Raji (cell line): ENCODE measurements around the gene MCTP1.

Experiments
- POLR2A ChIP-seq: IDR thresholded peaks from 2 replicates; pipeline ENCODE4 v1.6.1; 2011; ENCODE audit warnings: low read depth, low read length, control low read depth; ENCODE audit not compliant: insufficient read depth

Gene MCTP1

GRCh38 chr5:95083606-95084005, 201.3 kb downstream of the MCTP1 start:
- TF ChIP-seq POLR2A, result no peak

- TF ChIP-seq POLR2A, result no peak
Measured at GRCh38 chr5:95081982-95082381, 202.9 kb downstream of the MCTP1 start.

- TF ChIP-seq POLR2A, result peak; percentile 81
Measured at GRCh38 chr5:95081500-95081960, 203.4 kb downstream of the MCTP1 start.

- no peak for TF ChIP-seq POLR2A
Measured at GRCh38 chr5:95080441-95080840, 204.5 kb downstream of the MCTP1 start.

GRCh38 chr5:95080030-95080429, 204.9 kb downstream of the MCTP1 start:
- no peak for TF ChIP-seq POLR2A

GRCh38 chr5:95078868-95079267, 206.0 kb downstream of the MCTP1 start:
- no peak for TF ChIP-seq POLR2A

GRCh38 chr5:95076395-95077185, 208.3 kb downstream of the MCTP1 start:
- TF ChIP-seq POLR2A, result no peak

GRCh38 chr5:95075111-95075510, 209.8 kb downstream of the MCTP1 start:
- TF ChIP-seq POLR2A, result no peak

- no peak for TF ChIP-seq POLR2A
Measured at GRCh38 chr5:95072281-95072680, 212.6 kb downstream of the MCTP1 start.

GRCh38 chr5:95070866-95071265, 214.0 kb downstream of the MCTP1 start:
- no peak for TF ChIP-seq POLR2A

- no peak for TF ChIP-seq POLR2A
Measured at GRCh38 chr5:95070453-95070852, 214.4 kb downstream of the MCTP1 start.

- no peak for TF ChIP-seq POLR2A
Measured at GRCh38 chr5:95069948-95070347, 214.9 kb downstream of the MCTP1 start.

- TF ChIP-seq POLR2A, result no peak
Measured at GRCh38 chr5:95069021-95069420, 215.9 kb downstream of the MCTP1 start.

- TF ChIP-seq POLR2A, result no peak
Measured at GRCh38 chr5:95068289-95068910, 216.5 kb downstream of the MCTP1 start.

- TF ChIP-seq POLR2A, result no peak
Measured at GRCh38 chr5:95066048-95066447, 218.8 kb downstream of the MCTP1 start.

GRCh38 chr5:95063492-95063891, 221.4 kb downstream of the MCTP1 start:
- TF ChIP-seq POLR2A, result no peak

GRCh38 chr5:95060098-95060497, 224.8 kb downstream of the MCTP1 start:
- no peak for TF ChIP-seq POLR2A

- TF ChIP-seq POLR2A, result no peak
Measured at GRCh38 chr5:95059636-95060035, 225.3 kb downstream of the MCTP1 start.
